Hepatocyte (in vitro differentiated cells): ENCODE measurements around the gene ZBTB16.

ENCODE experiments used
- CTCF ChIP-seq: fragments of 200-600 bp; sonication (generic); IDR thresholded peaks from 2 replicates; pipeline ENCODE4 v1.5.1; 2016; ENCODE audit warnings: antibody characterized with exemption, mild to moderate bottlenecking; ENCODE audit not compliant: poor library complexity
- EZH2 ChIP-seq: fragments of 200-600 bp; sonication (generic); IDR thresholded peaks from 2 replicates; pipeline ENCODE4 v1.6.1; 2016; ENCODE audit warnings: antibody characterized with exemption, mild to moderate bottlenecking, borderline replicate concordance
- EZH2phosphoT487 ChIP-seq: fragments of 200-600 bp; sonication (generic); IDR thresholded peaks from one replicate; pipeline ENCODE4 v1.6.1; 2018; ENCODE audit warnings: antibody characterized with exemption, mild to moderate bottlenecking, low read depth, moderate library complexity; ENCODE audit not compliant: unreplicated experiment, severe bottlenecking

GRCh38 chr11:114075891-114076441, 16.5 kb downstream of the ZBTB16 start:
- TF ChIP-seq CTCF = peak; percentile 59
- no peak for TF ChIP-seq EZH2
- TF ChIP-seq EZH2phosphoT487 = no peak
